Glutamatergic neuron (in vitro differentiated cells): ENCODE results near the gene TMPRSS6. TPM values are rescaled to one million over a fixed set of nuclear protein-coding genes. Genes with fewer than 3 reads are reported as not detected.

Experiments
- DNase-seq: peaks from one replicate; pipeline ENCODE4 v3.0.0; 2022
- H3K27ac Mint-ChIP-seq: one replicate; pipeline ENCODE4 v1.8.0; 2020; ENCODE audit warnings: mild to moderate bottlenecking, mixed read lengths, inconsistent platforms; ENCODE audit not compliant: unreplicated experiment
- H3K27me3 Mint-ChIP-seq: one replicate; pipeline ENCODE4 v1.8.0; 2020; ENCODE audit warnings: mild to moderate bottlenecking, moderate library complexity, mixed read lengths, inconsistent platforms; ENCODE audit not compliant: unreplicated experiment
- H3K36me3 Mint-ChIP-seq: one replicate; pipeline ENCODE4 v1.8.0; 2020; ENCODE audit warnings: mild to moderate bottlenecking, mixed read lengths, inconsistent platforms; ENCODE audit not compliant: unreplicated experiment
- H3K4me1 Mint-ChIP-seq: one replicate; pipeline ENCODE4 v1.8.0; 2020; ENCODE audit warnings: mild to moderate bottlenecking, low read depth, mixed read lengths, inconsistent platforms; ENCODE audit not compliant: unreplicated experiment
- H3K4me3 Mint-ChIP-seq: one replicate; pipeline ENCODE4 v1.8.0; 2020; ENCODE audit warnings: mild to moderate bottlenecking, mixed read lengths, inconsistent platforms; ENCODE audit not compliant: unreplicated experiment
- H3K9me3 Mint-ChIP-seq: one replicate; pipeline ENCODE4 v1.8.0; 2020; ENCODE audit warnings: mild to moderate bottlenecking, moderate library complexity, mixed read lengths, inconsistent platforms; ENCODE audit not compliant: unreplicated experiment
- CTCF ChIP-seq: fragments of 200-600 bp; sonication (generic); IDR thresholded peaks from one replicate; pipeline ENCODE4 v1.5.0; 2021; ENCODE audit not compliant: partially characterized antibody, unreplicated experiment
- total RNA-seq: library from RNA; stranded (reverse); fragmentation: NEBNext Ultra II Directional; extraction: Animal tissue kit (Norgen Biotek cat#: 25700); gene quantifications from one replicate; pipeline ENCODE4 v1.2.1, GENCODE V29; 2021; ENCODE audit not compliant: unreplicated experiment

Gene TMPRSS6
- total RNA-seq, 1 donor from 2014 or later, result 0.12 TPM

DNA sequence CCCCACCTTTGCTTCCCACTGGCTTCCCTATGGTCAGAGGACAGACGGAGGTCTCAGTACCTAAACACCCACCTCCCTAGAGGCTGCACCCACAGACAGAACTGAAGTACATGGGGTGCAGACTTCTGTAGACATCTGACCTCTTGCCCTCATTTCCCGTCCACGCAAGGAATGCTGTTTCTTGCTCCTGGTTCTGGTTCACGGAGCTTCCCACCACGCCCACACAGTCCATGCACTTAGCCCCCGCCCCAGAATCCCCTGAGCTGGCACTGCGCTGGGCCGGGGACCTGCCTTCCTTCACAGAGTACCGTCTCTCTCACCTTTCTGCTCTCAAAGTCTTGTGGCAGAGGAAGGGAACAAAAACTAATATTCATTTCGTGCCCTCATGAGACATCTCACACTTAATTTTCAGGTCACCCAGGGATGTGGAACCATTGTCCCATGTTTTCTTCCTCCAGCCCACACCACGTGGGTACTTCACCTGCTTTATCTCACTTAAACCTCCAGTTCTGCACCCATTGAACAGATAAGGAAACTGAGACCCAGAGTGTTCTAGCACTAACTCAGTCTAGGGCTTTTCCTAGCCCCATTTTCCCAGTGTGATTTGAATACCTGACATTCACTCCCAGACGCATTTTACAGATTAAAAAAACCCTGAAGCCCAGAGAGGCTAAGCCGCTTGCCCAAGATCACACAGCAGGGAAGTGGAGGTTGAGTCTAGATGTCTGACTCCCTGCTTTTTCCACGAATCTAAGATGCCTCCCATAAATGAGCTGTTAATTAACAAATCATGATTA is 5.7 kb downstream of the TMPRSS6 start:
- Mint-ChIP-seq H3K9me3 (peaks cover 5% of the 10 kb centered on the region), H3K27me3 (peaks cover 9% of the 10 kb centered on the region), H3K27ac (no peak overlapping the region), H3K36me3 (no peaks in the 10 kb centered on the region), H3K4me1 (peaks cover 16% of the 10 kb centered on the region), H3K4me3 (no peak overlapping the region)
- DNase-seq, result no peak
- no peak for TF ChIP-seq CTCF

DNA sequence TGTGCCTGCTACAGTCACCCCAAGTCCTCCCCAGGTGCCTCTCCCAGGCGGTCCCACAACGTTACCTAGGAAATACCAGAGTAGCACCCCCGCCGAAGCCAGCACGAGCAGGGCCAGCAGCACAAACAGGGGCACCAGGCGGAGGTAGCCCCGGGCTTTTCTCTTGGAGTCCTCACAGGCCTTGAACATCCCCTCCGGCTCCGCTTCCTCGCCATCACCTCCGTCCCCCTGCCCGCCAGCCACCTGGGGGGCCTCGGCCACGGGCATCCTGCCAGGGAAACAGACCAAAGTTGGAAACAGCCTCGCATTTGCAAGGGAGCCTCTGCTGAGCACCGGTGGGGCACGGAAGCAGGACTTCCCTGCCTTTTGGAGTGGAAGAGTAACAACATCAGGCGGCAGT is 6.4 kb downstream of the TMPRSS6 start:
- Mint-ChIP-seq H3K4me1 (peaks cover 18% of the 10 kb centered on the region), H3K27me3 (peaks cover 13% of the 10 kb centered on the region), H3K4me3 (no peak overlapping the region), H3K9me3 (peaks cover 7% of the 10 kb centered on the region), H3K27ac (no peak overlapping the region), H3K36me3 (no peaks in the 10 kb centered on the region)
- TF ChIP-seq CTCF, result no peak
- DNase-seq, result no peak

GRCh38 chr22:37101311-37102066 is 8.0 kb downstream of the TMPRSS6 start:
- Mint-ChIP-seq H3K4me1 (peaks cover 16% of the 10 kb centered on the region), H3K27ac (no peak overlapping the region), H3K9me3 (peaks cover 7% of the 10 kb centered on the region), H3K27me3 (peaks cover 16% of the 10 kb centered on the region), H3K4me3 (no peak overlapping the region), H3K36me3 (no peaks in the 10 kb centered on the region)
- no peak for DNase-seq
- TF ChIP-seq CTCF, result no peak

GRCh38 chr22:37100589-37101127 is 8.9 kb downstream of the TMPRSS6 start:
- no peaks in the 10 kb centered on the region for H3K36me3 Mint-ChIP-seq

More at GRCh38 chr22:37100589-37101127, 8.9 kb downstream of the TMPRSS6 start:
- no peak for TF ChIP-seq CTCF
- no peak overlapping the region for H3K27ac Mint-ChIP-seq
- peaks cover 19% of the 10 kb centered on the region for H3K27me3 Mint-ChIP-seq
- H3K4me3 Mint-ChIP-seq, result no peak overlapping the region
- H3K9me3 Mint-ChIP-seq, result peaks cover 10% of the 10 kb centered on the region
- H3K4me1 Mint-ChIP-seq, result peaks cover 15% of the 10 kb centered on the region
- no peak for DNase-seq
